H1 (cell line): ENCODE data around the gene IFNL4. TPM values are rescaled to one million over a fixed set of nuclear protein-coding genes. Genes with fewer than 3 reads are reported as not detected.

Experiments used
- BACH1 ChIP-seq: IDR thresholded peaks from 2 replicates; pipeline ENCODE4 v1.6.1; 2012; ENCODE audit warnings: low read length, improper control_type of control experiment
- BCL11A ChIP-seq, 2 experiments: IDR thresholded peaks; one replicate each; pipeline ENCODE4 v1.6.1; 2011; ENCODE audit warnings: low read depth in 2 of 2, low read length in 2 of 2, mild to moderate bottlenecking in 2 of 2
- BRCA1 ChIP-seq: IDR thresholded peaks from 2 replicates; pipeline ENCODE4 v1.6.1; 2012; ENCODE audit warnings: low read depth, low read length, improper control_type of control experiment
- HDAC2 ChIP-seq, 2 experiments: fragments of 300-600 bp in 1 of 2; sonication (generic) in 1 of 2; IDR thresholded peaks; 2 replicates each; pipeline ENCODE4 v1.6.1; 2011 to 2012; ENCODE audit warnings: low read depth in 2 of 2, low read length in 2 of 2, mild to moderate bottlenecking in 2 of 2, moderate library complexity in 2 of 2, borderline replicate concordance in 1 of 2, inconsistent platforms in 1 of 2
- polyA plus RNA-seq, 7 experiments: library from polyadenylated mRNA; depleted of rRNA in 3 of 7; stranded (reverse) in 5 of 7; unstranded in 2 of 7; fragments of >200 nt in 5 of 7; fragments of 200-250 nt in 2 of 7; gene quantifications; 1 replicate in 5 of 7; 2 replicates in 1 of 7; 4 replicates in 1 of 7; pipeline versions ENCODE4 v1.2.1 to v1.2.3, GENCODE V29; 2011 to 2013; ENCODE audit warnings: missing spikeins in 2 of 7, mixed read lengths in 2 of 7
- total RNA-seq: library from RNA; stranded (reverse); fragmentation: NEBNext Ultra II Directional; extraction: Animal tissue kit (Norgen Biotek cat#: 25700); gene quantifications from 2 replicates; pipeline ENCODE4 v1.2.1, GENCODE V29; 2021

IFNL4 gene
- total and polyA plus RNA-seq, 2 of the 8 experiments (the other 6 are each of a cell fraction or from before 2014, with no cell fraction given) = not detected

- TF ChIP-seq BRCA1 (no peak), HDAC2 (IDR thresholded peaks at IDR 0.05; ENCODE audit: borderline replicate concordance in 1 of 2, low read depth in 2 of 2, low read length in 2 of 2) (no peak), BCL11A (IDR thresholded peaks at IDR 0.05; ENCODE audit: low read depth in 2 of 2, low read length in 2 of 2) (no peak), BACH1 (no peak)
Measured at GRCh38 chr19:39209196-39209595, 39.5 kb downstream of the IFNL4 start (continued).
